ENCODE data around the gene DDB1. TPM values are rescaled to one million over a fixed set of nuclear protein-coding genes. Genes with fewer than 3 reads are reported as not detected.

The DDB1 gene
- polyA plus RNA-seq, 5 donors: 164 to 194 (median 176) TPM

GRCh38 chr11:61337706-61338470, 5.0 kb upstream of the DDB1 start:
- DNase-seq: no peak

- DNase-seq: peak; percentile 64 to 77
These were observed 3.4 kb upstream of the DDB1 start for GRCh38 chr11:61336171-61336935.

GRCh38 chr11:61335355-61335710, 2.4 kb upstream of the DDB1 start:
- no peak for DNase-seq

DNA sequence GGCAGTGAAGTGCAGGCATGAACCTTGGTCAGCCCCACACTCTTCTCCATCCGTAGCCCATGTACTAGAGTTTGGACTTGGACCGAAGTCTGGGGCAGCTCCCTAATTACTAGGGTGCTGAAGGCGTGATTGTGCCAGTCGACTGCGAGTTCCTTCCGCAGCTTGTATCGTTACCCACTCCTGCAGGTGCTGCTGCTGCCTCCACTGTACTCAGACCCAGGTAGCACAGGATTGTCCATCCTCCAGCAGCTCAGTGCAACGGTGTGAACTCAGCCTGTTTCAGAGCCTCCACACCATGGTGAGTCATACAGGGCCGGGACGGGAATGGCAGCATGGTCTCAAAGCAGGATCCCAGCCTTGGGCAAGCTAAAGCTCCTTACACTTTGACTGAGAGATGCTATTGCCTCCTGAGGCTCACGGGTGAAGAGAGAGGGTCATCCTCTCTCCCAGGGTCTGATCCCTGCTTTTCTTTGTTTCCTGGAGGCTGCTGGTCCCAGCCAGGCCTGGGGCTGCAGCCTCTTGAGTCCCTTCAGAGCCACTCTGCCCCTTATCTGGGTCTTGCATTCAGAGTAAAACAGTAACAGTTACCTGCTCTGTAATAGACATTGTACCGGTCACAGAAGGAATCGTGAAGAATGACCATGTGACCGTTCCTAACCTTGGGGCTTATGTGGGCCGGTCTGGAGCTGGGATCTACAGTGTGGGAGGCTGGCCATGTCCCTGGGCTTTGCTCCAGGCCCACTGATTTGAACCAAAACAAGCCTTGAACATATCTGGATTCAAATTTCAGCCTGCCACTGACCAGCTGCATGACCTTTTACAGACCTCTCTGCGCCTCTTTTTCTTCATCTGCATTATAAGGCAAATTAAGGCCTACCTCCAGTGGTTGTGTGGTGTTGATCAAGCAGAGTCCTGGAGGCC, 1.8 kb upstream of the DDB1 start:
- no peak for DNase-seq

DNA sequence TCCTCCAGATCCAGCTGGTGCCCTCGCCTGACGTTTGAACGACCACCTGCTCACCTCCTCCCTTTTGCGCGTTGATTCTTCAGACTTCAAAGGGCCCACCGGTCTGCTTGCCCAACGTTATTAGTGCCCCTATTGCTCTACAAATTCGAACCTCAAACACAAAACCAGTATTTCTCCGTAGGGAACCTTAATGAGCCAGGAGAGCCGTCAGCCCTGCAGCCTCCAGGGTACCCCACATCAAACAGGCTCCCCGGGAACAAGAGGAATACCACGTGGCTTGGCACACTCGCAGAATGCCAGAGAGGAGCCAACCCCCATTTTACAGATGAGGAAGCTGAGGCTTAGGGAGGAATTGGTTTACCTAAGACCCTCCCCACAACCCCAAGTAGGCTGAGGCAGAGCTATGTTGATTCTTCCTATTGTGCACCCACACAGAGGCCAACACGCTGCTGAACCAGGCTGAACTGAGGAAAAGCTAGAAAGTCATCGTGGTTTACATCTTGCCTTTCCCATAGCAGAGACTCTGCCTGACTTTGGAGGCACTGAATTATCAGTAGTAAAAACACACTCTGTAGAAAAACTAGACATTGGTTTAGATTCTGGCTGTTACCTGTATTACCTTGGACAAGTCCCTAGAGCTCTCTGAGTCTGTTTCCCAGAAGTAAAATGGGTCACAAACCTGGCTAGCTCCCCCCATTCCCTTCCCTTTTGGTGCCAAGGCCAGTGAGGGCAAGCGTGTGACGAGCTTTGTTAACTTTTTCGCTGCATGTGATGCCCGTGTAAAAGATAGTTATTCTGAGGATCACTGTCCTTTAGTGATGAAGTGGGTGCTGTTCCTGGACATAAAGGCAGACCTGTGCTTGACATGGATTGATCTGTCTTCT, 887 bp upstream of the DDB1 start:
- DNase-seq: no peak

DNA sequence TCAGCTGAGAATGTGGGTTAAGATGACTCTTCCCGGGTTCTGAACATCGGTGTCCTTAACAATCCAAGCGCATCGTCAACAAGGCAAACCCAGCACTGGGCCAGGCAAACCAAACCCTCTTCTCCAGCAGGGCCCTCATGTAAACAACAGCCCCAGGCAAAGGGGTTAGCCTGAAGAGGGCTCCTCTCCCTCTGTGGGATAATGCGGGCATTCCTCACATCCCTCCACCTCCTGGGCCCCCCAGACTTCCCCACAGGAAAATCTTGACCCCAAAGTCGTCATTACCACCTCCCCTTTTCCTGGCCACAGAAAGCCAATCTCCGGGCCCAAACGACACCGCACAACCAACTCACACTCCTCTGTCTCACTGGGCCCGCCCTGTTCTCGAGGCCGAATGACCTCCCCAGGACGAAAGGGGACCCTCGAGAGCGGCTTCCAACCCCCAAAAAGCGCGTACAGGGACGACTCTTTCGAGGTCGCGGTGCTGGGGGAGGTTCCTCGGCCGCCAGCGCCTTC, 566 bp downstream of the DDB1 start:
- DNase-seq: peak in 1 of 2 donors; percentile 9

GRCh38 chr11:61331651-61332050, 1.3 kb downstream of the DDB1 start:
- no peak for DNase-seq

- no peak for DNase-seq
These were observed 3.0 kb downstream of the DDB1 start for GRCh38 chr11:61329871-61330270.

GRCh38 chr11:61328351-61328750, 4.6 kb downstream of the DDB1 start:
- DNase-seq: no peak

DNA sequence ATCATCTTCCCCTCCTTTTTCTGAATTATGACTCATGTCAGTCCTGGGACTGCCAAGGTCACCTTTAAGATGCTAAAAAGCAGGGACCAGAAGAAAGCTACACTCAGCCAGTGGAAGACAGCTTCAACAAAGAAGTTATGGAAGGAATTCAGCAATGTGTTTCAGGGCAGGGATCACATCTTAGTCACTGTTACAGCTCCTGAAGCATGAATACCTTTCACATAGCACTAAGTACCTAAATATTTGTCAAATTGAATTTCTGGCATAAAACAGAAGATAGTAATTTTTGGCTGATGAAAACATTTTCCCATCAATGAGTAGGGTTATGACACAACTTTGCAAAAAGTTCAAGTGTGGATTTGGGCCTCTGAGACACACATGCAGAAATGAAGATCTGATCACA, 5.2 kb downstream of the DDB1 start:
- no peak for DNase-seq

- no peak for DNase-seq
These were observed 7.1 kb downstream of the DDB1 start for GRCh38 chr11:61325649-61326414.

DNA sequence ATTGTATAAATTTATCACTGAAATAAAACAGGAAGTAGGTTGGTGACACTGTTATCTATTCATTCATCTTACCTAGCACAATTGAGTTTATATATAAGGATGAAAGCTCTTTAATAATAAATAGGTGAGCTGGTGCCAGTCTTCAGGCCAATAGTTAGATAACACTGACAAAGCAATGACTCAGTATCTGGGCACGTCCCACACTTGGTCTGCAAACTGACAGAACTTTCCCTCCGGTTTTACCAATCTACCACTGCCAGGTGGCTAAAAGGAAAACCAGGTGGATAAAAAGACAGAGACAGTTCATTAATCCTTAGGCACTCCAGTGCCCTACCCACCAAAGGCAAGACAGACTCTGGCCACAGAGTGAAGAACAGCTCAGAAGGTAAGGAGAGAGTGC, 17.6 kb downstream of the DDB1 start:
- DNase-seq: no peak

GRCh38 chr11:61310749-61311148, 22.2 kb downstream of the DDB1 start:
- no peak for DNase-seq

DNA sequence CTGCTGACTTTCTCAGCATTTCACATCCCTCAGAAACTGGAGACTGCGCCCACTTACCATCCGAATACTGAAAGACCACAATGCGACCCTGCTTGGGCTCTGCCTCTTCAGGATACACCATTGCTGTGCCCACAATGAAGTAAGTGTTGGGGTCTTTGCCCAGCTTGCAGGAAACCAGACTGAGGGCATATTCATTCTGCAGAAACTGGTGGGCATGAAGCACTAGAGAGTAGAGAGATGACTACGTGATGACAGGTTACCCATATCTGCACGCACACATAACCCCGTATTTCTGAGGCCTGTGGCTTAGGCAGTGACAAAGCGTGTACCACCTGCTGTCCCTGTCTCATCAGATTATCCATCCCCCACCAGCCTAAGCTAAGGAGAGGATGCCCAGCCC, 23.2 kb downstream of the DDB1 start:
- no peak for DNase-seq

DNA sequence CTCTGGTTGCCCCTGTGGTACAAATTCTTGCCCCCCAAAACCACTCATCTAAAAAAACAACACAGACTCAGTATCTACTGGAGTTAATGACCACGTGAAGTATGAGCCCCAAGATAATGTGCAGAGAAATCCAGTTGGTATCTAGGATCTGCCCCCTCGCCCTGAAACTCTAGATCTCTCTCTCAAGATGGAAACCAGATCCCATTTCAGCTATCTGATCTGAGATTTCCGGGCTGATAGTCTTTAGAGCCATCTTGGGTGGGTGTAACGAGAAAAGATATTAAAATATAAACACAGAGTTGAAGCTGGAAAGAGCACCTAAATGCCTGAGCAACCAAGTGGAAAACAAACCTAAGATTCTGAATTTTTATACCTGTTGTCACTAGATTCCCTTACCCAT, 23.8 kb downstream of the DDB1 start:
- DNase-seq: no peak

- DNase-seq: no peak
These were observed 25.6 kb downstream of the DDB1 start for GRCh38 chr11:61307354-61307753.

GRCh38 chr11:61306221-61306620, 26.7 kb downstream of the DDB1 start:
- DNase-seq: no peak

DNA sequence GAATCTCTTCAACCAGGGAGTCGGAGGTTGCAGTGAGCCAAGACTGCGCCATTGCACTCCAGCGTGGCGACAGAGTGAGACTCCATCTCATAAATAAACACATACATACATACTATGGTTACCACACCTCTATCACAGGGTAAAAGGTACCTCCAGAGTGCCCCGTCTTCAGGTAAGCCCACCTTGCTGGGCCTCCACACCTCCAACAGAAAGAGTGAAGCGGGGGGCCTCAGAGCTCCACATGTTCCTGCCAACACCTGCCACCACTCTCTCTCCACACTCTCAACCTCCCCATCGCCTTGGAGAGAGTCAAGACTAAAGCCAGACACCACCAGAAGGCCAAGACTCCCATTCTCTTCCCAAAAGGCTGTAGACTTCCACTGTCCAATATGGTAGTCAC, 27.5 kb downstream of the DDB1 start:
- DNase-seq: no peak

- DNase-seq: no peak
These were observed 29.2 kb downstream of the DDB1 start for GRCh38 chr11:61303725-61304124.

- DNase-seq: no peak
These were observed 30.4 kb downstream of the DDB1 start for GRCh38 chr11:61302550-61302949.
